Vagina (tissue), 2 donors: Measurements from ENCODE around the gene TANGO2. TPM values are rescaled to one million over a fixed set of nuclear protein-coding genes. Genes with fewer than 3 reads are reported as not detected.

ENCODE experiments used
- DNase-seq, 2 donors: peaks; one replicate each; pipeline ENCODE4 v3.0.0-alpha.2; 2017; ENCODE audit errors: extremely low spot score in 2 of 2
- H3K27ac ChIP-seq: fragments of 200-600 bp; sonication (generic); one replicate; pipeline ENCODE4 v1.5.1; 2019
- H3K27me3 ChIP-seq: fragments of 200-600 bp; sonication (generic); one replicate; pipeline ENCODE4 v1.5.1; 2019
- H3K36me3 ChIP-seq, 2 donors: fragments of 200-600 bp; sonication (generic); one replicate each; pipeline ENCODE4 v1.5.1; 2017 to 2019
- H3K4me1 ChIP-seq: fragments of 200-600 bp; sonication (generic); one replicate; pipeline ENCODE4 v1.5.1; 2019
- H3K4me3 ChIP-seq, 2 donors: fragments of 200-600 bp; sonication (generic); 1 replicate in 1 of 2; 2 replicates in 1 of 2; pipeline ENCODE4 v1.5.1; 2016 to 2019
- H3K9me3 ChIP-seq: fragments of 200-600 bp; sonication (generic); one replicate; pipeline ENCODE4 v1.5.1; 2019
- CTCF ChIP-seq, 3 experiments: fragments of 450-650 bp in 2 of 3; fragments of 200-600 bp in 1 of 3; sonication (generic) in 1 of 3; IDR thresholded peaks; one replicate each; pipeline ENCODE4 v1.5.1; 2017 to 2019; ENCODE audit warnings: antibody characterized with exemption in 3 of 3, mild to moderate bottlenecking in 2 of 3, moderate library complexity in 2 of 3
- POLR2A ChIP-seq, 2 donors: fragments of 450-650 bp; IDR thresholded peaks; one replicate each; pipeline ENCODE4 v1.6.1; 2017; ENCODE audit warnings: antibody characterized with exemption in 2 of 2, mild to moderate bottlenecking in 2 of 2, moderate library complexity in 2 of 2
- POLR2AphosphoS5 ChIP-seq, 2 donors: sonication (generic); formaldehyde crosslinking; IDR thresholded peaks; one replicate each; pipeline ENCODE4 v1.9.0; 2017; ENCODE audit warnings: antibody characterized with exemption in 2 of 2, mild to moderate bottlenecking in 2 of 2, low read depth in 1 of 2; ENCODE audit not compliant: insufficient read depth in 1 of 2
- intact Hi-C: fragments of 100-400 bp; cut with DNase I; formaldehyde crosslinking; loops from one replicate; pipeline ENCODE4 v1.15.1; 2023
- total RNA-seq: library from RNA; depleted of rRNA; stranded (reverse); fragments of >200 nt; gene quantifications from one replicate; pipeline ENCODE4 v1.2.3, GENCODE V29; 2016

Gene TANGO2
- 21.4 TPM for total RNA-seq

- no peaks in the 10 kb centered on the region for H3K27me3 ChIP-seq
- intact Hi-C loops: loop anchor here (5.0 kb wide), 1 partner anchor 57 kb away; no protein-coding TSS in a partner anchor
- H3K27ac ChIP-seq: peak within 1 kb of the TSS; percentile 47
- peak within 1 kb of the TSS; percentile 85 to 94 for H3K4me3 ChIP-seq
- H3K9me3 ChIP-seq: no peaks in the 10 kb centered on the region
- peaks cover 32% of the 10 kb centered on the region for H3K4me1 ChIP-seq
- TF ChIP-seq POLR2A (IDR thresholded peaks at IDR 0.05) (peak in 1 of 2 donors; percentile 70), CTCF (IDR thresholded peaks at IDR 0.05) (no peak), POLR2AphosphoS5 (IDR thresholded peaks at IDR 0.05; ENCODE audit: insufficient read depth in 1 of 2, low read depth in 1 of 2) (peak in 1 of 2 donors; percentile 42)
- H3K36me3 ChIP-seq: no peaks in the 10 kb centered on the region
- no peak for DNase-seq
These were observed at the start of gene TANGO2 for GRCh38 chr22:20020533-20021195. TANGO2 (plus strand) TSS chr22:20021110; CDS start chr22:20036799, 15,689 bp downstream.

GRCh38 chr22:19971276-19972124 lies 49.4 kb upstream of the TANGO2 start:
- TF ChIP-seq CTCF (IDR thresholded peaks at IDR 0.05): no peak
- TF ChIP-seq POLR2AphosphoS5 (IDR thresholded peaks at IDR 0.05; ENCODE audit: insufficient read depth in 1 of 2, low read depth in 1 of 2): no peak
- TF ChIP-seq POLR2A (IDR thresholded peaks at IDR 0.05): no peak
- Histone ChIP-seq H3K27ac (no peak overlapping the region), H3K36me3 (peaks cover 0 to 38% of the 10 kb centered on the region in 2 donors), H3K4me1 (peaks cover 15% of the 10 kb centered on the region), H3K27me3 (no peaks in the 10 kb centered on the region), H3K9me3 (no peaks in the 10 kb centered on the region), H3K4me3 (no peak overlapping the region)
- intact Hi-C loops: loop anchor here (2.0 kb wide), 1 partner anchor 41 kb away; no protein-coding TSS in a partner anchor
- no peak for DNase-seq

- Histone ChIP-seq H3K9me3 (no peaks in the 10 kb centered on the region), H3K4me1 (peaks cover 15% of the 10 kb centered on the region), H3K36me3 (peaks cover 0 to 34% of the 10 kb centered on the region in 2 donors), H3K27me3 (no peaks in the 10 kb centered on the region), H3K27ac (no peak overlapping the region), H3K4me3 (no peak overlapping the region)
- intact Hi-C loops: no loop called here
- TF ChIP-seq CTCF (IDR thresholded peaks at IDR 0.05) (no peak), POLR2AphosphoS5 (IDR thresholded peaks at IDR 0.05; ENCODE audit: insufficient read depth in 1 of 2, low read depth in 1 of 2) (no peak), POLR2A (IDR thresholded peaks at IDR 0.05) (no peak)
- DNase-seq: no peak
These were observed 48.7 kb upstream of the TANGO2 start for GRCh38 chr22:19972251-19972650.

- H3K4me3 ChIP-seq: no peak overlapping the region
- no peaks in the 10 kb centered on the region for H3K9me3 ChIP-seq
- no peaks in the 10 kb centered on the region for H3K27me3 ChIP-seq
- intact Hi-C loops: no loop called here
- peaks cover 0 to 28% of the 10 kb centered on the region in 2 donors for H3K36me3 ChIP-seq
- peaks cover 15% of the 10 kb centered on the region for H3K4me1 ChIP-seq
- no peak for DNase-seq
- TF ChIP-seq CTCF (IDR thresholded peaks at IDR 0.05) (no peak), POLR2AphosphoS5 (IDR thresholded peaks at IDR 0.05; ENCODE audit: insufficient read depth in 1 of 2, low read depth in 1 of 2) (no peak), POLR2A (IDR thresholded peaks at IDR 0.05) (no peak)
- no peak overlapping the region for H3K27ac ChIP-seq
These were observed 48.0 kb upstream of the TANGO2 start for GRCh38 chr22:19972652-19973550.
